HG03159 (cell line): ENCODE data around the gene CAV3.

Source experiments
- ATAC-seq: cut with Tn5 transposase; IDR thresholded peaks from one replicate; pipeline ENCODE4 v1.9.1; 2021; ENCODE audit warnings: mild to moderate bottlenecking, moderate library complexity; ENCODE audit not compliant: unreplicated experiment

The CAV3 gene

GRCh38 chr3:8784676-8785435 lies 51.3 kb downstream of the CAV3 start:
- ATAC-seq: no peak

DNA sequence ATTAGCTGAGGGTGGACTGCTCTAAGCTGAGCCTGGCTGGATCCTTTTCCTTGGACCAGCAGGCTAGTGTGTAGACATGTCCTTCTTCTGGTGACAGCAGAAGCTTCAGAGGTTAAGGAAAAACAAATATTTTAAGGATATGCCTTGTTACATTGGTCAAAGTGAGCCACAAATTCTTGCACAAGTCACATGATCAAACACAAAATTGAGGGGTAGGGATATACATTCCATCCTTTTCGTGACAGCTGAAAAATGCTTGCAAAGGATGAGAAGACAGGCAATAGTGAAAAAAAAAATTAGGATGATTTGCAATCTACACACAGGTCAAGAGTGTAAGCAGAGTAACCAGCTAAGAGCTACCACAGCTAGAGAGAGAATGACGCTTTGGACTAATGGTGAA lies 56.9 kb downstream of the CAV3 start:
- no peak for ATAC-seq

DNA sequence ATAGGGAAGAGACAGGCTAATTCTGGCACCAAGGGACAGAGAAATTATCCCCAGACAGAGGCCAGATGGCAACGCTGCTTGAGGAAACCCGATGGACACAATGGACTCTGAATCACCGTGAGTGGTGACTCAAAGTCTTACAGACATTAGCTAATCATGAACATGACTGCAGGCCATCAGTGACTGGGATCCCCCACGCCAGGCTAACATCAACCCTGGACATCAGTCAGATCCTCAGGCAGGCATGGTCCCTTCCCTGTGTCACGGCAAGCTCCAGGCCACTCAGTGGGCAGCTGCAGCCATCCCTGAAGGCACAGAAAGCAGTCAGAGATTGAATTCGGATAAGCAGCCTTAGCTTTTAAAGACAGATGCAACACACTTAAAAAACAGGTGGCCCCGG lies 59.6 kb downstream of the CAV3 start:
- no peak for ATAC-seq

DNA sequence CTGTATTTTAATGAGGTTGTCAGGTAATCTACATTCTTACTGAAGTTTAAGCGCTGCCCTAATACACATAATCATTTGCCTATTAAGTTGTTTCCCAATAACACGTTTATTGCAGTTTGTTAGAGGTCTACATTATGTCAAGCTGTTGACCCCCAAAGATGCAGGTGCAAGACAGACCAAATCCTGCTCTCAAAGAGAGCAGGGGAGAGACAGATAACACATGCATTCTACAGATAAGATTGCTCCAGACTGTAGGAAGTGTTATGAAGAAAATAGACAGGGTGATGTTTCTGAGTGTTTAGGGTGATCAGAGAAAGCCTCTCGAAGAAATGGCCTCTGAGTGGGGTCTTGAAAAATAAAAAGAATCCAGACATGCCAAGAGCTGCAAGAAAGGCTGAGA lies 60.6 kb downstream of the CAV3 start:
- no peak for ATAC-seq
